MCF 10A (cell line): ENCODE data around the gene GPR153. TPM values are rescaled to one million over a fixed set of nuclear protein-coding genes. Genes with fewer than 3 reads are reported as not detected.

Experiments
- BruUV-seq: library from RNA; stranded (reverse); fragments of 400-500 nt; replicated peaks from 2 replicates; lab custom pipeline; 2021; lab: Mats Ljungman, UMichigan
- CTCF ChIA-PET: fragments of 300-600 bp; sonication (Branson Sonifier 250); formaldehyde crosslinking; extraction: SDS; loops from one replicate; lab custom pipeline; 2021; ENCODE audit warnings: antibody characterized with exemption, inconsistent platforms; lab: Yijun Ruan, JAX
- POLR2A ChIA-PET: fragments of 300-600, 350-650 bp; sonication (Branson Sonifier 250); formaldehyde crosslinking; extraction: SDS; loops from one replicate; lab custom pipeline; 2020; ENCODE audit warnings: antibody characterized with exemption, inconsistent platforms; lab: Yijun Ruan, JAX
- DNase-seq: peaks from one replicate; pipeline ENCODE4 v3.0.0-alpha.2; 2018; ENCODE audit not compliant: unreplicated experiment
- H3K27ac Mint-ChIP-seq: one replicate; pipeline ENCODE4 v1.8.0; 2022; ENCODE audit warnings: mild to moderate bottlenecking, low read depth, mixed read lengths; ENCODE audit not compliant: unreplicated experiment
- H3K27me3 Mint-ChIP-seq: one replicate; pipeline ENCODE4 v1.8.0; 2022; ENCODE audit warnings: mixed read lengths; ENCODE audit not compliant: insufficient read depth, unreplicated experiment
- H3K36me3 Mint-ChIP-seq: one replicate; pipeline ENCODE4 v1.8.0; 2022; ENCODE audit warnings: mild to moderate bottlenecking, moderate library complexity, mixed read lengths; ENCODE audit not compliant: insufficient read depth, unreplicated experiment
- H3K4me1 Mint-ChIP-seq: one replicate; pipeline ENCODE4 v1.8.0; 2022; ENCODE audit warnings: mixed read lengths; ENCODE audit not compliant: insufficient read depth, unreplicated experiment
- H3K4me3 Mint-ChIP-seq: one replicate; pipeline ENCODE4 v1.8.0; 2022; ENCODE audit warnings: mild to moderate bottlenecking, moderate library complexity, mixed read lengths; ENCODE audit not compliant: unreplicated experiment
- H3K9me3 Mint-ChIP-seq: one replicate; pipeline ENCODE4 v1.8.0; 2022; ENCODE audit warnings: mixed read lengths; ENCODE audit not compliant: unreplicated experiment
- CTCF ChIP-seq: fragments of 200-600 bp; IDR thresholded peaks from one replicate; pipeline ENCODE4 v1.8.0; 2022; ENCODE audit warnings: antibody characterized with exemption, mild to moderate bottlenecking; ENCODE audit not compliant: unreplicated experiment
- intact Hi-C: fragments of 100-400 bp; cut with micrococcal nuclease; formaldehyde crosslinking; loops from 2 replicates; pipeline ENCODE4 v1.14.1; 2022
- total RNA-seq: library from RNA; stranded (reverse); gene quantifications from 2 replicates; pipeline ENCODE4 v1.2.3, GENCODE V29; 2022

The GPR153 gene
- total RNA-seq, 1 experiment from 2014 or later, result 5.0 TPM

- no peak overlapping the region for H3K27ac Mint-ChIP-seq
- TF ChIP-seq CTCF, result no peak
- peaks cover 10% of the 10 kb centered on the region for H3K36me3 Mint-ChIP-seq
- BruUV-seq, result no TSS peak
- no peaks in the 10 kb centered on the region for H3K9me3 Mint-ChIP-seq
- ChIA-PET POLR2A (no interaction called here), CTCF (interaction anchor here (2.8 kb wide), 1 partner anchor 18 kb away, joined by 11 read pairs; no protein-coding TSS in a partner anchor)
- intact Hi-C loops, result no loop called here
- no peaks in the 10 kb centered on the region for H3K27me3 Mint-ChIP-seq
- H3K4me3 Mint-ChIP-seq, result no peak overlapping the region
- DNase-seq, result no peak
- peaks cover 8% of the 10 kb centered on the region for H3K4me1 Mint-ChIP-seq
Measured at GRCh38 chr1:6265151-6265550, 4.3 kb upstream of the GPR153 start.

- no peak overlapping the region for H3K27ac Mint-ChIP-seq
- peaks cover 19% of the 10 kb centered on the region for H3K4me1 Mint-ChIP-seq
- intact Hi-C loops, result no loop called here
- no peaks in the 10 kb centered on the region for H3K9me3 Mint-ChIP-seq
- H3K4me3 Mint-ChIP-seq, result no peak overlapping the region
- no TSS peak for BruUV-seq
- POLR2A ChIA-PET, result no interaction called here
- DNase-seq, result no peak
- H3K27me3 Mint-ChIP-seq, result no peaks in the 10 kb centered on the region
- H3K36me3 Mint-ChIP-seq, result peaks cover 9% of the 10 kb centered on the region
- CTCF ChIA-PET, result interaction anchor here (2.8 kb wide), 1 partner anchor 17 kb away, joined by 11 read pairs; no protein-coding TSS in a partner anchor
- no peak for TF ChIP-seq CTCF
Measured at GRCh38 chr1:6263716-6264115, 2.8 kb upstream of the GPR153 start.

- DNase-seq, result no peak
- no peak overlapping the region for H3K27ac Mint-ChIP-seq
- peaks cover 16% of the 10 kb centered on the region for H3K4me1 Mint-ChIP-seq
- TF ChIP-seq CTCF, result no peak
- ChIA-PET POLR2A (no interaction called here), CTCF (interaction anchor here (0.6 to 2.8 kb wide), 3 partner anchors 16 to 99 kb away, joined by 3 to 11 read pairs (median 4); no protein-coding TSS in a partner anchor)
- BruUV-seq, result no TSS peak
- H3K36me3 Mint-ChIP-seq, result peaks cover 9% of the 10 kb centered on the region
- H3K9me3 Mint-ChIP-seq, result no peaks in the 10 kb centered on the region
- no peak overlapping the region for H3K4me3 Mint-ChIP-seq
- intact Hi-C loops, result no loop called here
- H3K27me3 Mint-ChIP-seq, result no peaks in the 10 kb centered on the region
Measured at GRCh38 chr1:6262555-6263420, 1.9 kb upstream of the GPR153 start.

- CTCF ChIA-PET, result no interaction called here
- DNase-seq, result no peak
- POLR2A ChIA-PET, result no interaction called here
- BruUV-seq, result no TSS peak
- Mint-ChIP-seq H3K9me3 (no peaks in the 10 kb centered on the region), H3K36me3 (peaks cover 9% of the 10 kb centered on the region), H3K27ac (no peak overlapping the region), H3K4me3 (peak overlapping the region; percentile 54), H3K27me3 (no peaks in the 10 kb centered on the region), H3K4me1 (peaks cover 12% of the 10 kb centered on the region)
- intact Hi-C loops, result no loop called here
- no peak for TF ChIP-seq CTCF
Measured at GRCh38 chr1:6261615-6261995, 707 bp upstream of the GPR153 start.
